Bone marrow (tissue), 2 donors: ENCODE results near the gene UBE2A.
A peak's percentile ranks its signal among the peaks of the same experiment; 100 is the strongest.

Experiments used
- DNase-seq, 2 donors: peaks; one replicate each; lab custom pipeline; 2025; lab: John Stamatoyannopoulos, UW

The UBE2A gene

DNA sequence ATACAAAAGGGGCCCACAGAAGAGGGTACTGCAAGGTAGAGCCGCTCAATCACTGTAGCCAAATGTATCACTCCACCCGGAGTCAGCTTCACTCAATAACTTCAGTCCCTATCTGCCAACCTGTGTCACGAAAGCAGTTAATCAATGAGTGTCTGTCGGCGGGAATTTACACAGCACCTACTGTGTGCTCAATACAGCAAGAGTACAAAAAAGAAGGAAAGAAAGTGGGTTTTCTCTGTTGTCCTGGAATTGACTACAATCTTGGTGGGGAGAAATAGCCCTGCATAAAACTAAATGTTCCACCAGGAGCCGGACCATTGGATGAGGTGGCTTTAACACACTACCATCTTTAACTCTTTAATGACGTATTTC, 32.6 kb downstream of the UBE2A start:
- no peak for DNase-seq

DNA sequence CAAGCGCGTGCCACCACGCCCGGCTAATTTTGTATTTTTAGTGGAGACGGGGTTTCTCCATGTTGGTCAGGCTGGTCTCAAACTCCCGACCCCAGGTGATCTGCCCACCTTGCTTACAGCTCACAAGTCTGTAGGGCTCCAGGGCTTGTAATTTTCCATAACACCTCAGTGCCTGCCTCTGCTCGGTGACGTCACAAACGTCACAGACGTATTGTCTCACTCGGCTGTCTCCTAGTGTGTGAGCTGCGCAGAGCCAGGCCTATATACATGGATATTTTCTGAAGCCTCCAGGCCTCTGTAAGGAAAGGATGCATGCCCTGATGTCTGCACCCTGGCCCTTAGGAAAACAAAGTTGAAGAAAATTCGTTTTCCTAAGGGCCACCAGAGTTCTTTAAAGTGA, 40.4 kb downstream of the UBE2A start:
- DNase-seq, result no peak

GRCh38 chrX:119617517-119618164, 43.3 kb downstream of the UBE2A start:
- DNase-seq, result no peak

DNA sequence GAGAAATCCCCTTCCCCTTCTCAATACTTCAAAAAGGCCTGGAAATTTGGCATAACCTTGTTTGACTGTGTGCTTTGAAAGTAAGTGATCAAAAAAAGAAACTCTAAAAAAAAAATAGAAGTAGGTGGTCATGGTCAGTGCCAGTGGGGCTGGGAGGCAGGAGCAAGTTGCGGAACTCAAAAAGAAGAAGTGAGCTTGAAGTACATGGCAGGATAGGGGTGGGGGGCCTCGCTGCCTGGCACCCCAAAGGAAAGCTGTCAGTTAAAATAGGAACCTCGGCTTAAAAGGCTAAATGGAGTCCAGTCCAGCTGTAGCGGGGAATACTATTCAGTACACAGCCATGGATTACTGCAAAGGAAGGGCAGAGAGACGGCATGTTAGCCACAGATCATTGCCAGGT, 44.1 kb downstream of the UBE2A start:
- DNase-seq, result peak; percentile 0 to 68

- no peak for DNase-seq
Observed at GRCh38 chrX:119622356-119623232, 48.2 kb downstream of the UBE2A start.

- DNase-seq, result no peak
Observed at GRCh38 chrX:119624417-119624816, 50.1 kb downstream of the UBE2A start.

- no peak for DNase-seq
Observed at GRCh38 chrX:119624951-119625668, 50.7 kb downstream of the UBE2A start.

DNA sequence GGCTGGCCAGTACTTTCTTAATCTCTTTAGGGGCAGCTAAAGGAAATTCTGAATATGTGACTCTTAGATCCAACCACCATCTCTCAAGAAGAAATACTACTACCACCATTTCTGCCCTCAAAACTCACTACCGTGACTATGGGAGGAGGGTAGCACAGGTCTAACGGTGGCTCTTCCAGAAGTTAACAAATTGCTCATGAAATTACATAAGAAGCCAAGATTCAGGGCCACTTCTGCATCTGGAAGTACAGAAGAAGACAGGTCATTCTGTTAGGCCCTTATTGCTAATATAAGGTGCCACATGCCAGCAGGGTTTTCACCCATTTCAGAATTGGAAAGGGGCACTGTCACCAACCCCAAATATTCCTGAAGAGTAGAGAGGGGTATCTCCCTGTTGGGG, 51.5 kb downstream of the UBE2A start:
- no peak for DNase-seq
